HFF-Myc (cell line): ENCODE data around the gene BNIPL.

Source experiments
- DNase-seq: peaks from one replicate; pipeline ENCODE4 v3.0.0-alpha.2; 2011; ENCODE audit warnings: low read depth; ENCODE audit errors: extremely low read depth
- H3K4me3 ChIP-seq: replicated peaks from 2 replicates; pipeline ENCODE4 v1.5.1; 2011; ENCODE audit warnings: low read depth, mild to moderate bottlenecking, control low read depth, low read length
- TF ChIP-seq, protein P1 (sequence below): IDR thresholded peaks from 2 replicates; pipeline ENCODE4 v1.5.1; 2012; ENCODE audit warnings: mild to moderate bottlenecking, low read depth, low read length, control low read depth; ENCODE audit errors: missing control alignments

Gene BNIPL

DNA sequence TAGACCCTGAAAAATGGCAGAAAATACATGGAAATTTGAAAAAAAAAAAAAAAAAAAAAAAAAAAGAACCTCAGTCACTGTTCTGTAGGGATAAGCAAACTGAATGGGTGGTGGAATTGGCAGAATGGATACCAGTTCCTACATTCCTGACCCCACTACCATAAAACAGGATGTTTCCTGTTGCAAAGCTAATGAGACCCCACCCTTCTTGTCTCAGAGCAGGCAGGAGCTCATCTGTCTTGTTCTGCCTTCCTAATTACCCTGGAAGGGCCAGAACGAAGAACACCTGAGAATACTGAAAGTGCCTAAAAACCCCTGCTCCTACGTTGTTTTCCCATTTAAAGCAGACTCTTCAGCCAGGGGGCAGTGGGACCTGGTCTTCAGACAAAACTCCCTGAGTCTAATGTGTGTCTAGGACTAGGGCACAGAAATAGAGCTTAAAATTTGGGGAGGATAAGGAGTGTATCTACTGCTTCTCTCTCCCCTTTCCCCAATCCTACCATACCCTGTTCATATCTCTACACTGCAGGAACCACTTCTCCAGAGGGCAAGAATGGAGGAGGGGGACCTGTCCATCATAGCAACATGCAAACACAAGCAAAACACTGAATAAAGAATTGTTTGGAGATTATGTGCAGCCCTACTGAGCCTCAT is 15.1 kb downstream of the BNIPL start:
- H3K4me3 ChIP-seq = no peak overlapping the region
- TF ChIP-seq, protein P1, sequence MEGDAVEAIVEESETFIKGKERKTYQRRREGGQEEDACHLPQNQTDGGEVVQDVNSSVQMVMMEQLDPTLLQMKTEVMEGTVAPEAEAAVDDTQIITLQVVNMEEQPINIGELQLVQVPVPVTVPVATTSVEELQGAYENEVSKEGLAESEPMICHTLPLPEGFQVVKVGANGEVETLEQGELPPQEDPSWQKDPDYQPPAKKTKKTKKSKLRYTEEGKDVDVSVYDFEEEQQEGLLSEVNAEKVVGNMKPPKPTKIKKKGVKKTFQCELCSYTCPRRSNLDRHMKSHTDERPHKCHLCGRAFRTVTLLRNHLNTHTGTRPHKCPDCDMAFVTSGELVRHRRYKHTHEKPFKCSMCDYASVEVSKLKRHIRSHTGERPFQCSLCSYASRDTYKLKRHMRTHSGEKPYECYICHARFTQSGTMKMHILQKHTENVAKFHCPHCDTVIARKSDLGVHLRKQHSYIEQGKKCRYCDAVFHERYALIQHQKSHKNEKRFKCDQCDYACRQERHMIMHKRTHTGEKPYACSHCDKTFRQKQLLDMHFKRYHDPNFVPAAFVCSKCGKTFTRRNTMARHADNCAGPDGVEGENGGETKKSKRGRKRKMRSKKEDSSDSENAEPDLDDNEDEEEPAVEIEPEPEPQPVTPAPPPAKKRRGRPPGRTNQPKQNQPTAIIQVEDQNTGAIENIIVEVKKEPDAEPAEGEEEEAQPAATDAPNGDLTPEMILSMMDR = no peak
- DNase-seq = no peak

DNA sequence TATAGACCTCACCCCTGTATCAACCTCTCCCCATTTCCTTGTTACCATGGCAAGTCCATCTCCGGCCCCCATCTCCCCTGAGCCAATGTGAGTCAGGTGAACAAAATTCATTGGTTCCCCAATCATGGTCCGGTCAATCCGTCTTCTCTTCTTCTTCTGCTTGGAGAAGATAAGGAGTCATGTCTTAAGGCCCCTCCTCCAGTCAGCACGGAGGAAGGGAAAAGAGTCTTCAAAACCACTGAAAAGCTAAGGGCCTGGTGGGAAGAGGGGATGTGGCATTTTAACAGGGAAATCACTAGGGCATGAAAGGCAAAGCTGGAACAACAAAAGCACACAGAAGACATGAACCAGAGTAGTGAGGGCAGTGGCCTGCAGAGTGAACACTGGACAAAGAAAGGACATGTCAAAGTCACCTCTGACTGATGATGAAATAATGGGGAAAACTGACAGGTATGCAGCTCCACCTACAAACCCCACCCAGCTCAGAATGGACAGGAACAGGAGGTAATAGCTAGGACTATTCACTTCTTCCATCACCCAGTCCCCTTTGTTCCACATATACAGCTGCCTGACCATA is 18.7 kb downstream of the BNIPL start:
- no peak overlapping the region for H3K4me3 ChIP-seq
- TF ChIP-seq, protein P1 = no peak
- DNase-seq = no peak

DNA sequence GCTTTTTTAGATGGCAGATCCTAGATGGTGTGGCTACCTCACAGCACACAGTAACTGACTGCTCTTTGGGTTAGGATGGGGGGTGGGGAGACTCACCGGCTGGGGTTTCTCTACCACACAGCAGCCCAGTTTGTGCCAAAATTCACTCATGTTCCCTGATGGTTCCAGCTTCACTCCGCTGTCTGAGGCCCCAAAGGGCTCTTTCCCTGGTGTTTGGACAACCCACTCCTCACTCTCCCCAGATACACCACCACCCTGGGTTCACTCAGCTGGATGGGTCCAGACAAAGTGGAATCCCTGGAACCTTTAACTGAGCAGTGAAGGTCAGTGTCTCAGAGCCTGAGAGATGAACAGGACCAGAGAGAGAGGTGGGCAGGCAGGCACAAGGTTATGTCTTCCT is 19.2 kb downstream of the BNIPL start:
- no peak for DNase-seq
- H3K4me3 ChIP-seq = no peak overlapping the region

DNA sequence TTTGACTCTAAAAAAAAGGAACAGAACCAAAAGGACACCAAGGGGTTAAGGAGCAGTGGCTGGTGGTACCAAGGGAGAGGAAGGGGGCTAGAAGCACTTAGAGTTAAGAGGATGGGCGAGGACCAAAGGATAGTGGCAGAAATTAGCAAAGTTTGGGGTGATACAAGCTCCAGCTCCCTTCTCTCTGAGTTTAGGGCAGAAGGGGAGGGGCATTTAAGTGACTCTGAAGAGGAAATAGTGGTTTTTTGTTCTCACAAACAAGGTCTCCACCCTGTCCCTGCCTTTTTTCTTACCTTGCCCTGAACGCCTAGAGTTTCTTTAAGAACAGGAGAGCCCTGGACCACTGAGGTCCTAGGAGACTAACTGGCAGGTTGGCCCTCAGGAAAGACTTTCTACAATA is 19.8 kb downstream of the BNIPL start:
- TF ChIP-seq, protein P1 = no peak
- no peak for DNase-seq

More for the DNA sequence above, 19.2 kb downstream of the BNIPL start:
- TF ChIP-seq, protein P1 = no peak

DNA sequence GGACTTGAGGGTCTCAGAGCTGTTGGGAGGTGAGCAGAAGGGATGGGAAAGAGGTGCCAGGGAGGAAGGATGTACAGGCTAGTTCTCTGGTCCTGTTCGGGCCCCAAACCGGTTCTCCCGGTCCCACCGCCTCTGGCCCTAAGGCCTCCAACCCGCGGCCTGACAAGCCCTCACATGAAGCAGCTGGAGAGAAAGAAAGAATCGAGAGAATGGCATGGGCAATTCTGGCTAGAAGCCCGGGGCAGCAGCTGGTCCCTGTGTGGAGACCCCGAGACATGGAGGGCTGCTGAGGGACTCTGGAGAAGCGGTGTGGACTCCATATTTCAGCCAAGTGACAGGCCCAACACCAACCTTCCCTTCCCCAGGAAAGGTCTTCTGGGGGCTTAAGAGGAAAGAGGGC is 22.3 kb downstream of the BNIPL start:
- TF ChIP-seq, protein P1 = no peak
- peak overlapping the region; percentile 97 for H3K4me3 ChIP-seq
- no peak for DNase-seq

More for the DNA sequence above, 19.8 kb downstream of the BNIPL start:
- no peak overlapping the region for H3K4me3 ChIP-seq

DNA sequence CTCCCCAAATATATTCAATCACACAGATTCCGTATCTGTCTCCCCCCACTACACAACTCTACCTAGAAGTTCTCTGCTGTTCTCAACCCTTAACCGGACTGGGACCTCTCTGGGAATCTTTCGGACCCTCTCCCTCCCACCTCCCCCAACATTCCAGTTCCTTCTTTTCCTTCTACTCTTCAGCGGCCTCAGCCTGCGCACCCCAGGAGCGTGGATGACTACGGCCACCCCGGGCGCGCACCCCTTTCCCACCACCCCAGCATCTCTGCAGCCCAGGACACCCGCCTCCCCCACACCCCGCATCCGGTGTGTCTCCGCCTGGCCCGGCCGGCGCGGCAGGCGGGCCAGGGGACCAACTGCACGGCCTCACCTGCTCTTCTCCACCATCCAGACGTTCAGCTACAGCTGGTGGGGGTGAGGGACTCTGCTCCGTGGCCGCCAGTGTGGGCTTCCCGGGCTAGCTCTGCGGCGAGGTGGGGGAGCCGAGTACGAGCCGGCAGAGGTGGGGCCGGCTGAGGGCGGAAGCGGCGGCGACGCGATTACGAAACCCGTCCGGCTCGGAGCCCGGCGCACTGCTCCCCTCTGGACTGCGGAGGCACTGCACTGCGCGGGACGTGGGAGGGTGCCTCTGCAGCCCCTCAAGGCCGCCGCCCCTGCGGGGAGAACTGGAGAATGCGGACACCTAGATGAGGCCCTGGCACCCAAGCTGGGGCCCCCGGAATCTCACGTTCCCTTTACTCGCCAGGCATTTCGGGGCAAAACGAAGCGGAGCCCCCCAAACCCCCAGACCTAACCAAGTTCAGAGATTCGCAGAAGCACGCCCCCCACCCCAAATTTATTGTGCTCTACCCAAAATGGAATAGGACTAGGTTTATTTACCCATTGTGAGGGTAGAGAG is 23.0 kb downstream of the BNIPL start, which contains the start of gene CDC42SE1:
CDC42SE1 (minus strand) TSS at position 514 of the 898 bp plus-strand sequence. CDS start 3,892 bp downstream, outside the sequence.
- peak within 1 kb of the TSS; percentile 97 for H3K4me3 ChIP-seq
- DNase-seq = peak; percentile 30
- TF ChIP-seq, protein P1 = peak; percentile 54
